ENCODE measurements around the gene TPI1.

Gene TPI1

GRCh38 chr12:6867413-6868210, at the start of gene TPI1:
Gene TPI1, plus strand, starts transcription at chr12:6867531. Its CDS starts 36 bp downstream, at chr12:6867567.
- DNase-seq (ENCODE audit: low read depth in 2 of 2): peak; percentile 71 to 76

- no peak for DNase-seq (ENCODE audit: low read depth in 2 of 2)
Observed at GRCh38 chr12:6817662-6818157, 49.6 kb upstream of the TPI1 start.

GRCh38 chr12:6818222-6818621, 49.1 kb upstream of the TPI1 start:
- DNase-seq (ENCODE audit: low read depth in 2 of 2): no peak

GRCh38 chr12:6818645-6819044, 48.7 kb upstream of the TPI1 start:
- DNase-seq (ENCODE audit: low read depth in 2 of 2): no peak

- DNase-seq (ENCODE audit: low read depth in 2 of 2): no peak
Observed at GRCh38 chr12:6819106-6820030, 48.0 kb upstream of the TPI1 start.

- DNase-seq (ENCODE audit: low read depth in 2 of 2): no peak
Observed at GRCh38 chr12:6820166-6820565, 47.2 kb upstream of the TPI1 start.

- no peak for DNase-seq (ENCODE audit: low read depth in 2 of 2)
Observed at GRCh38 chr12:6821591-6822425, 45.5 kb upstream of the TPI1 start, which contains the start of gene GPR162. Gene GPR162, plus strand, starts transcription at chr12:6821821. Its CDS starts 2,078 bp downstream, at chr12:6823899.

GRCh38 chr12:6822426-6823135, 44.8 kb upstream of the TPI1 start:
- DNase-seq (ENCODE audit: low read depth in 2 of 2): no peak

GRCh38 chr12:6823182-6824084, 43.9 kb upstream of the TPI1 start:
- DNase-seq (ENCODE audit: low read depth in 2 of 2): no peak

- no peak for DNase-seq (ENCODE audit: low read depth in 2 of 2)
Observed at GRCh38 chr12:6824085-6824775, 43.1 kb upstream of the TPI1 start.

- no peak for DNase-seq (ENCODE audit: low read depth in 2 of 2)
Observed at GRCh38 chr12:6824901-6825381, 42.4 kb upstream of the TPI1 start.

GRCh38 chr12:6825398-6826124, 41.8 kb upstream of the TPI1 start:
- DNase-seq (ENCODE audit: low read depth in 2 of 2): peak; percentile 77 to 89

GRCh38 chr12:6826125-6826733, 41.1 kb upstream of the TPI1 start:
- DNase-seq (ENCODE audit: low read depth in 2 of 2): no peak

- no peak for DNase-seq (ENCODE audit: low read depth in 2 of 2)
Observed at GRCh38 chr12:6826734-6827436, 40.4 kb upstream of the TPI1 start.

- peak; percentile 61 to 66 for DNase-seq (ENCODE audit: low read depth in 2 of 2)
Observed at GRCh38 chr12:6827437-6827911, 39.9 kb upstream of the TPI1 start.

GRCh38 chr12:6827982-6828780, 39.1 kb upstream of the TPI1 start, which contains the start of gene P3H3:
Gene P3H3, plus strand, starts transcription at chr12:6828407. Its CDS starts 34 bp downstream, at chr12:6828441.
- no peak for DNase-seq (ENCODE audit: low read depth in 2 of 2)

All from stimulated activated CD4-positive, alpha-beta T cell treated with anti-CD3 and anti-CD28 coated beads, Interleukin-4, amount 100 ng/mL, for 48 hours (primary cell).